ENCODE results near the gene DCC.

- no peak for TF ChIP-seq CTCF (IDR thresholded peaks at IDR 0.05)
- no peak for TF ChIP-seq POLR2A (IDR thresholded peaks at IDR 0.05)
These were observed 688.6 kb downstream of the DCC start for GRCh38 chr18:53028565-53028964.

Data from thyroid gland (tissue), 4 donors.